8988T (cell line): ENCODE results near the gene ZNF791.
"Not testable (repeated sequence)": the region's sequence is repeated elsewhere in the genome, so short reads cannot be mapped to it uniquely, and the experiment has no call there.

Source experiments
- DNase-seq: peaks from one replicate; pipeline ENCODE4 v3.0.0; 2011

ZNF791 gene

GRCh38 chr19:12668346-12668745 lies 57.6 kb downstream of the ZNF791 start:
- no peak for DNase-seq

GRCh38 chr19:12668932-12669269 lies 58.2 kb downstream of the ZNF791 start:
- DNase-seq: no peak

GRCh38 chr19:12669270-12670158 lies 58.8 kb downstream of the ZNF791 start:
- DNase-seq: no peak

- DNase-seq: no peak
These were observed 59.6 kb downstream of the ZNF791 start for GRCh38 chr19:12670159-12670928.

- no peak for DNase-seq
These were observed 62.0 kb downstream of the ZNF791 start for GRCh38 chr19:12672744-12673143.

- DNase-seq: no peak
These were observed 64.7 kb downstream of the ZNF791 start for GRCh38 chr19:12675399-12675798.

- DNase-seq: no peak
These were observed 65.2 kb downstream of the ZNF791 start for GRCh38 chr19:12675940-12676339.

- peak; percentile 82 for DNase-seq
These were observed 65.7 kb downstream of the ZNF791 start for GRCh38 chr19:12676384-12676792.

GRCh38 chr19:12676928-12677327 lies 66.2 kb downstream of the ZNF791 start:
- no peak for DNase-seq

GRCh38 chr19:12678039-12678438 lies 67.3 kb downstream of the ZNF791 start:
- DNase-seq: not testable (repeated sequence)

- DNase-seq: no peak
These were observed 69.3 kb downstream of the ZNF791 start for GRCh38 chr19:12680034-12680433.

GRCh38 chr19:12681074-12681987 lies 70.6 kb downstream of the ZNF791 start, which contains the start of gene DHPS:
DHPS (minus strand) TSS chr19:12681880; CDS start chr19:12681766, 114 bp downstream.
- DNase-seq: peak; percentile 70
